GM18907 (cell line): ENCODE data around the gene RPH3AL.
"Not testable (repeated sequence)": the region's sequence is repeated elsewhere in the genome, so short reads cannot be mapped to it uniquely, and the experiment has no call there.

Source experiments
- ATAC-seq: cut with Tn5 transposase; IDR thresholded peaks from one replicate; pipeline ENCODE4 v1.9.1; 2021; ENCODE audit warnings: mild to moderate bottlenecking, moderate library complexity; ENCODE audit not compliant: unreplicated experiment

RPH3AL gene

GRCh38 chr17:185445-186138 is 167.0 kb downstream of the RPH3AL start:
- no peak for ATAC-seq

- no peak for ATAC-seq
Measured at GRCh38 chr17:183021-183420, 169.6 kb downstream of the RPH3AL start.

GRCh38 chr17:182050-182751 is 170.4 kb downstream of the RPH3AL start:
- ATAC-seq: no peak

GRCh38 chr17:181245-182049 is 171.2 kb downstream of the RPH3AL start, which contains the start of gene DOC2B:
DOC2B (minus strand) TSS chr17:181650; CDS start chr17:181479, 171 bp downstream.
- no peak for ATAC-seq

GRCh38 chr17:180381-181244 is 172.0 kb downstream of the RPH3AL start:
- no peak for ATAC-seq

GRCh38 chr17:179781-180380 is 172.7 kb downstream of the RPH3AL start:
- no peak for ATAC-seq

GRCh38 chr17:179066-179432 is 173.6 kb downstream of the RPH3AL start:
- no peak for ATAC-seq

GRCh38 chr17:178292-179065 is 174.1 kb downstream of the RPH3AL start:
- ATAC-seq: no peak

GRCh38 chr17:177762-178161 is 174.8 kb downstream of the RPH3AL start:
- no peak for ATAC-seq

GRCh38 chr17:177155-177554 is 175.5 kb downstream of the RPH3AL start:
- ATAC-seq: no peak

GRCh38 chr17:173166-173911 is 179.3 kb downstream of the RPH3AL start:
- no peak for ATAC-seq

- ATAC-seq: no peak
Measured at GRCh38 chr17:172401-172800, 180.2 kb downstream of the RPH3AL start.

GRCh38 chr17:171871-172270 is 180.7 kb downstream of the RPH3AL start:
- no peak for ATAC-seq

GRCh38 chr17:170130-170670 is 182.4 kb downstream of the RPH3AL start:
- ATAC-seq: no peak

GRCh38 chr17:168614-169013 is 184.0 kb downstream of the RPH3AL start:
- ATAC-seq: not testable (repeated sequence)

- ATAC-seq: no peak
Measured at GRCh38 chr17:165939-166338, 186.7 kb downstream of the RPH3AL start.

- ATAC-seq: no peak
Measured at GRCh38 chr17:164303-165235, 188.0 kb downstream of the RPH3AL start.
